DND-41 (cell line): ENCODE results near the gene PFDN1.

ENCODE experiments used
- ATAC-seq: fragments of 200-7000 bp; cut with Tn5 transposase; 3 replicates; pipeline ENCODE4 v1.9.1; 2021; ENCODE audit warnings: low read depth; ENCODE audit not compliant: insufficient read depth
- DNase-seq: peaks from one replicate; pipeline ENCODE4 v3.0.0-alpha.2; 2020
- H2AFZ ChIP-seq: 2 replicates; pipeline ENCODE4 v1.6.0; 2012; ENCODE audit warnings: low read depth, low read length
- H3K27ac ChIP-seq: 2 replicates; pipeline ENCODE4 v1.5.1; 2012; ENCODE audit warnings: low read length, inconsistent platforms
- H3K27me3 ChIP-seq: fragments of 200-600 bp; sonication (generic); 2 replicates; pipeline ENCODE4 v1.6.0; 2012; ENCODE audit warnings: low read length, mild to moderate bottlenecking, inconsistent platforms; ENCODE audit not compliant: insufficient read depth, poor library complexity
- H3K36me3 ChIP-seq: 2 replicates; pipeline ENCODE4 v1.5.1; 2012; ENCODE audit warnings: low read length, inconsistent platforms; ENCODE audit not compliant: insufficient read depth
- H3K4me1 ChIP-seq: 2 replicates; pipeline ENCODE4 v1.5.1; 2012; ENCODE audit warnings: mild to moderate bottlenecking, low read length; ENCODE audit not compliant: insufficient read depth
- H3K4me2 ChIP-seq: 2 replicates; pipeline ENCODE4 v1.6.0; 2012; ENCODE audit warnings: mild to moderate bottlenecking, moderate library complexity, low read length, inconsistent platforms; ENCODE audit not compliant: insufficient read depth
- H3K4me3 ChIP-seq, 2 experiments: fragments of 200-600 bp in 1 of 2; shearing (Covaris generic) in 1 of 2; 2 replicates each; pipeline ENCODE4 v1.5.1; 2012 to 2016; ENCODE audit warnings: inconsistent platforms in 2 of 2, low read length in 2 of 2, mild to moderate bottlenecking in 2 of 2, low read depth in 1 of 2, moderate library complexity in 1 of 2
- H3K79me2 ChIP-seq: 2 replicates; pipeline ENCODE4 v1.6.0; 2012; ENCODE audit warnings: low read length, inconsistent platforms; ENCODE audit not compliant: insufficient read depth
- H3K9ac ChIP-seq: 2 replicates; pipeline ENCODE4 v1.6.0; 2012; ENCODE audit warnings: low read depth, mild to moderate bottlenecking, inconsistent platforms, low read length, moderate library complexity
- H3K9me3 ChIP-seq: 2 replicates; pipeline ENCODE4 v1.5.1; 2012; ENCODE audit warnings: low read length, moderate library complexity, mild to moderate bottlenecking, inconsistent platforms; ENCODE audit not compliant: insufficient read depth, severe bottlenecking
- H4K20me1 ChIP-seq: 2 replicates; pipeline ENCODE4 v1.6.0; 2012; ENCODE audit warnings: low read length; ENCODE audit not compliant: insufficient read depth
- CTCF ChIP-seq: IDR thresholded peaks from 2 replicates; pipeline ENCODE4 v1.5.1; 2012; ENCODE audit warnings: borderline replicate concordance, low read length, moderate library complexity, mild to moderate bottlenecking; ENCODE audit not compliant: poor library complexity, severe bottlenecking; ENCODE audit errors: extremely low read depth
- EZH2 ChIP-seq: IDR thresholded peaks from 3 replicates; pipeline ENCODE4 v1.6.1; 2012; ENCODE audit warnings: borderline replicate concordance, low read depth, mild to moderate bottlenecking, moderate library complexity, low read length, inconsistent platforms; ENCODE audit not compliant: severe bottlenecking

The PFDN1 gene

GRCh38 chr5:140284013-140284412, 18.9 kb downstream of the PFDN1 start:
- peaks cover 4% of the 10 kb centered on the region; the same call in 1 of the 2 replicates for H3K36me3 ChIP-seq
- no peak overlapping the region for H3K9ac ChIP-seq
- no peaks in the 10 kb centered on the region for H3K27me3 ChIP-seq
- no peak overlapping the region for H2AFZ ChIP-seq
- ATAC-seq (no peak), DNase-seq (no peak)
- H3K27ac ChIP-seq = no peak overlapping the region
- H4K20me1 ChIP-seq = peaks cover 4% of the 10 kb centered on the region; the same call in 1 of the 2 replicates
- no peak overlapping the region for H3K4me3 ChIP-seq
- no peaks in the 10 kb centered on the region for H3K9me3 ChIP-seq
- H3K79me2 ChIP-seq = peaks cover 65% of the 10 kb centered on the region
- H3K4me1 ChIP-seq = no peaks in the 10 kb centered on the region
- H3K4me2 ChIP-seq = no peak overlapping the region
- TF ChIP-seq EZH2 (no peak), CTCF (no peak)

DNA sequence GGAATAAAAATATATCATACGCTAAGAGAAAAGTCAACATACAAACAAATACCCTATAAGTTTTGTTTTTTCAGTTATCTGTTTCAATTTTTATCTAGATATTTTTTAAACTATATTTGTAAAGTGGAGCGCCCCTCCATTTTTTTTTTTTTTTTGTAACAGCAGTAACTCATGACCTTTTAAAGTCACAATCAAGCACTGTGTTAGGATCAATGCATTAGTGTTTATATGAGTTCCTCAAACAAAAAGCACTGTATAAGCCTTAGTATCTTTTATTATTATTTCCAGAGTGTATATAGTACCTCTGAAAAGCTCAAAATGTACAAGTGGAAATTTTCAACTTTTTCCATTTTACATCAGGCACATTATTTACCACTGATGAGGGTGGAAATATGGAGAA, 20.6 kb downstream of the PFDN1 start:
- no peak for DNase-seq
- H3K4me3 ChIP-seq = no peak overlapping the region
- no peak for ATAC-seq
- no peaks in the 10 kb centered on the region for H3K27me3 ChIP-seq
- H3K9me3 ChIP-seq = no peaks in the 10 kb centered on the region
- no peak overlapping the region for H3K27ac ChIP-seq
- peaks cover 59% of the 10 kb centered on the region for H3K79me2 ChIP-seq
- no peak overlapping the region for H3K4me2 ChIP-seq
- H3K9ac ChIP-seq = no peak overlapping the region
- H2AFZ ChIP-seq = no peak overlapping the region
- TF ChIP-seq CTCF (no peak), EZH2 (no peak)
- H3K4me1 ChIP-seq = no peaks in the 10 kb centered on the region
- H3K36me3 ChIP-seq = peaks cover 13% of the 10 kb centered on the region
- H4K20me1 ChIP-seq = peaks cover 4% of the 10 kb centered on the region; the same call in 1 of the 2 replicates

- ATAC-seq (no peak), DNase-seq (no peak)
- Histone ChIP-seq H4K20me1 (no peaks in the 10 kb centered on the region), H3K4me1 (no peaks in the 10 kb centered on the region), H3K27me3 (no peaks in the 10 kb centered on the region), H3K36me3 (peaks cover 24% of the 10 kb centered on the region), H3K4me3 (no peak overlapping the region), H3K9me3 (no peaks in the 10 kb centered on the region), H3K27ac (no peak overlapping the region), H3K9ac (no peak overlapping the region), H3K4me2 (no peak overlapping the region), H3K79me2 (peaks cover 16% of the 10 kb centered on the region; the same call in 1 of the 2 replicates), H2AFZ (no peak overlapping the region)
- no peak for TF ChIP-seq CTCF
- no peak for TF ChIP-seq EZH2
Observed at GRCh38 chr5:140275837-140276236, 27.1 kb downstream of the PFDN1 start.

DNA sequence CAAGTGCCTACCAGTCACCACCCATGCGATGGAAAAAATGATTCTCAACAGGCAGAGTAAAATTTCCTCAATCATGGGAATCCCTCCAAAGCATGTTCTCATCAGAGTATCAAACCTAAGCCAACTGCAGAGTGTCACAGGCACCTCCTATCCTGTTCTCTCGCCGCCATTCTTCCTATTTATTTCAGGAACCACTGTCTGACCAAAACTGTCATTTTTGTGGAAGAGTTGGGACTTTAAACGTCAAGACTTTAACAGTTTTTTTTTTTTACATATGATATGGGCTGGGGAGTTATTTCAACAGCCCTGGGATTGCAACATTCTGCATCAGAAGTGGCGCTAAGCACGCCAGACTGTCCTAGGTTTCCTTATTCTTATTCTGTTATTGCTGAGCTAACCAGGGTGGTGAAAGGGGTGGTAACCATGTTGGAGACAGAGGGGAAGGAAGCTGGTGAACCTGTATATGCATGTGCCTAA, 29.5 kb downstream of the PFDN1 start:
- peaks cover 17% of the 10 kb centered on the region for H3K36me3 ChIP-seq
- peaks cover 19% of the 10 kb centered on the region; the same call in 1 of the 2 replicates for H3K79me2 ChIP-seq
- no peak overlapping the region for H3K9ac ChIP-seq
- H3K4me1 ChIP-seq = no peaks in the 10 kb centered on the region
- H2AFZ ChIP-seq = no peak overlapping the region
- DNase-seq (no peak), ATAC-seq (no peak)
- no peak overlapping the region for H3K27ac ChIP-seq
- H4K20me1 ChIP-seq = no peaks in the 10 kb centered on the region
- no peaks in the 10 kb centered on the region for H3K27me3 ChIP-seq
- no peaks in the 10 kb centered on the region for H3K9me3 ChIP-seq
- H3K4me2 ChIP-seq = no peak overlapping the region
- H3K4me3 ChIP-seq = no peak overlapping the region
- TF ChIP-seq CTCF = no peak
- no peak for TF ChIP-seq EZH2
